GM12891 (cell line): ENCODE measurements around the gene PHF19.

Source experiments
- PAX5 ChIP-seq: IDR thresholded peaks from 2 replicates; pipeline ENCODE4 v1.6.1; 2011; ENCODE audit warnings: low read length, moderate library complexity, mild to moderate bottlenecking; ENCODE audit not compliant: insufficient read depth, severe bottlenecking
- POLR2A ChIP-seq: IDR thresholded peaks from 2 replicates; pipeline ENCODE4 v1.6.1; 2011; ENCODE audit warnings: low read depth, low read length, control low read depth
- POLR2AphosphoS5 ChIP-seq: IDR thresholded peaks from 2 replicates; pipeline ENCODE4 v1.6.1; 2011; ENCODE audit warnings: low read depth, low read length, control low read depth
- POU2F2 ChIP-seq: IDR thresholded peaks from 2 replicates; pipeline ENCODE4 v1.6.1; 2011; ENCODE audit warnings: low read depth, mild to moderate bottlenecking, control low read depth, low read length, moderate library complexity
- TAF1 ChIP-seq: IDR thresholded peaks from 2 replicates; pipeline ENCODE4 v1.6.1; 2011; ENCODE audit warnings: low read depth, low read length, control low read depth

DNA sequence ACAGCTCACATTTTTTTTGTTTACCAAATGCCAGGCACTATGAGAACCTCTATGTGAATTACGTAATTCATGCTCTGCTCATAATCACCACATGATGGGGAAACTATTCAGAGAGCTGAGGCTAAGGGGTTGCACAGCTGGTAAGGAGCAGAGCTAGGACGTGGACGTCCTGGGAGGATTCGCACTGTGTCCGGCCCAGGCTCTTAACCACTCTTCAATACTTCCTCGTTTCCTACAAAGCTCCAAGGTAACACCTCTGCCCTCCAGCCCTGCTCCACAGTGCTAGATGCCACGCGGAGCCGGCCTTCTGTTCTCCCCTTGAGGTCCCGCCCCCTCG, 8.7 kb downstream of the PHF19 start:
- TF ChIP-seq POLR2AphosphoS5 (peak; percentile 48; the same call in 1 of the 2 replicates), PAX5 (no peak), POLR2A (no peak), POU2F2 (no peak), TAF1 (no peak)
